Hematopoietic multipotent progenitor cell treated with erythropoietin and hydrocortisone succinate and interleukin-3 and kit ligand, for 17 days (in vitro differentiated cells): ENCODE results near the gene WDR91.

Experiments used
- DNase-seq: peaks from one replicate; pipeline ENCODE4 v3.0.0-alpha.2; 2015; ENCODE audit warnings: low spot score

WDR91 gene

GRCh38 chr7:135197906-135198655 lies 13.2 kb downstream of the WDR91 start:
- DNase-seq: no peak

DNA sequence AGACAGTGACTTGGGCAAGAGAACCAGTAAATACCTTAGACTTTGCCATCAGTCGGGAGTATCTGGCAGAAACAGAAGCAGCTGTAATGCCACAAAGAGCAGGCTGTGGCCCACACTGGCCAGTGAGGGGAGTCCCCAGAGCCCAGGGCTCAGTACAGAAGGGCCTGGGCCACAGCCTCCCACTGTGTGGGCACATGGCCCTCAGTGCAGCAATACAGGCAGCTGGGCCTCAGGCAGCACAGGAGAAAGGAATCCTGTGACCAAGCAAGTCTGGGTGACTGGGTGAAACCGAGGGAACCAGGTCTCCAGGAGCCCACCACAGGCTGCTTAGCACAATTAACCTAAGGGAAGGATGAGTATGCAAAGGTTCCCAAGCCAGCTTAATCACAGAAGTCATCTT lies 14.0 kb downstream of the WDR91 start:
- DNase-seq: no peak

DNA sequence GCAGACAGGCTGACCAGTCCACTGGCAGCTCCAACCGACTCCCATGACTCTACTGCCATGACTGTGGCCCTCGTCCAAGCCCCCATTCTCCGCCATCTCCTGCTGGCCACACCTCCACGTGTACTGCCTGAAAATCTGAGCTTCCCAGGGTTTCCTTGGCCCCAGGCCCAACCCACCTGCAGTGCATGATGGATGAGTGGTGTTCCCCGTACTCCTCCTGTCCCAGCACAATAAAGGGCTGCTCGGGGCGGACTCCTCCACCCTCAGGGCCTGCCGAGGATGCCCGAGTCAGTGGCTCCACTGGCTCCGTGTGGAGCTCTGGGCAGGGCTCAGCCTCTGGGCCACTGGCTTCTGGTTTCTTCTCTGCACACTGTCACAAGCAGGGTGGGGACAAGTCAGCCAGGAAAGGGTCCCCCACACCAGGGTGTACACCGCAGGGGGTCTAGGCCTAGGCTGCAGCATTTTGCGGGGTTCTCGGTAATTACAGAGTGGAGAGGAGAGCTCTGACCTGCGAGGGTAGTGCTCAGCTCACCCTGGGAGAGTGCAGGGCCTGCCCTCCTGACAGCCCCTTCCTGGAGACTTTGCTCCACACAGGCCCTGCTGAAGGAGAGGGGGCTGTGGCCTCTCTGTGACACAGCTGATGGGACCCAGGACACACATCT lies 15.2 kb downstream of the WDR91 start:
- DNase-seq: no peak

DNA sequence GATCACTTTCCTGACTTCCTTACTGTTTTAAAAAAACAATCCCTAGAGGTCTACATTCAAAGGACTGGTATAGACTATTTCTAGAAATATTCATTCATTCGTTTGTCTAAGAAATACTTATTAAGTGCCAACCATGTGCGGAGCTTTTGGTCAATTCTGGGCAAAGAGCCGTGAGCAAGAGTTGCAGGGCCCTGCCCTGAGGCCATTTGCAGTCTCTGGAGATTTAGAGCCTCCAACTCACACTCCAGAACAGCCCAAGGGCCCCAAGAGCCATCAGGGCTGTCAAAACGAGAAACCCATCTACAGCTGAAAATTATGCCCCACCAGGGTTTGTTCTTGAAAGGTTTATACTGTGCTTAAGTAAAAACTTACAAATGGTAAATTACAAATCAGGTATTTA lies 16.2 kb downstream of the WDR91 start:
- DNase-seq: no peak

GRCh38 chr7:135194494-135195095 lies 16.7 kb downstream of the WDR91 start:
- DNase-seq: no peak

- DNase-seq: no peak
These were observed 17.7 kb downstream of the WDR91 start for GRCh38 chr7:135193615-135194081.

- DNase-seq: no peak
These were observed 18.3 kb downstream of the WDR91 start for GRCh38 chr7:135192914-135193536.

GRCh38 chr7:135190703-135191102 lies 20.6 kb downstream of the WDR91 start:
- no peak for DNase-seq

GRCh38 chr7:135189961-135190360 lies 21.4 kb downstream of the WDR91 start:
- DNase-seq: no peak

- DNase-seq: no peak
These were observed 22.1 kb downstream of the WDR91 start for GRCh38 chr7:135189221-135189662.

GRCh38 chr7:135188298-135188984 lies 22.9 kb downstream of the WDR91 start:
- DNase-seq: no peak

GRCh38 chr7:135186841-135187253 lies 24.5 kb downstream of the WDR91 start:
- DNase-seq: no peak

GRCh38 chr7:135186261-135186540 lies 25.1 kb downstream of the WDR91 start:
- DNase-seq: no peak

GRCh38 chr7:135185471-135186260 lies 25.7 kb downstream of the WDR91 start:
- no peak for DNase-seq

GRCh38 chr7:135184254-135184841 lies 27.0 kb downstream of the WDR91 start:
- DNase-seq: no peak

GRCh38 chr7:135183478-135183877 lies 27.8 kb downstream of the WDR91 start:
- no peak for DNase-seq

DNA sequence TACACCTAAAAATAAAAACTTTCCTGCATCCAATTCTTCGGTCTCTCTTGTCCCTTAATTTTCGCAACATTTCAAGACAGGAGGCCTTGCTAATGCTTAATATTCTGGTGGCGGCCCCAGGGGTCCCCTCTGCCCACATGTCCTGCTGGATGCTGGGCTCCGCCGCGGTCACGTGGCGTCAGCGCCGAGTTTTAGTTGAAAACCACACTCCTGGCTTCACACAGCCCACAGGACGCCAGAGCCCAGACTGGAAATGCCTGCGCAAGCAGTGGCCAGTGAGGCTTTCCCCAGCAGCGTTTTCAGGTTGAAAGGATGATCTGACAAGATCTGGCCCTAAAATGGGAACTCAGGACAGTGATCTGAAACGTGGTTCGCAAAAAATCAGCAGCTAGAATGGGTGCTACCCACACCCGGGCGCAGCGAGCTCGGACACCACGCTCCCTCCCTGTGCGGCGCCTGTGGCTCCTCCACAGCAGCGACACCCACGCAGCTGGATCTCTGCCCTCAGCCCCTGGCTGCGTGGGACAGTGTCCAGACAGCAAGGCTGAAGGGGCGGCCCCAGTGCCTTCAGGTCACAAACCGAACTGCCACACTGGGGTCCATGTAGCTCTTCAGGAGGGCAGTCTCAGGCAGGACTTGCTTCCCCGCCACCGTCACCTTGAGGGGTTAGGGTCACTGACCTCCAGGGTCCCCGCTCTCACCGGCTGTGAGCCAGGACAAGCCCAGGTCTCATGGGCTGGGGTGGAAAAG lies 29.2 kb downstream of the WDR91 start:
- no peak for DNase-seq

DNA sequence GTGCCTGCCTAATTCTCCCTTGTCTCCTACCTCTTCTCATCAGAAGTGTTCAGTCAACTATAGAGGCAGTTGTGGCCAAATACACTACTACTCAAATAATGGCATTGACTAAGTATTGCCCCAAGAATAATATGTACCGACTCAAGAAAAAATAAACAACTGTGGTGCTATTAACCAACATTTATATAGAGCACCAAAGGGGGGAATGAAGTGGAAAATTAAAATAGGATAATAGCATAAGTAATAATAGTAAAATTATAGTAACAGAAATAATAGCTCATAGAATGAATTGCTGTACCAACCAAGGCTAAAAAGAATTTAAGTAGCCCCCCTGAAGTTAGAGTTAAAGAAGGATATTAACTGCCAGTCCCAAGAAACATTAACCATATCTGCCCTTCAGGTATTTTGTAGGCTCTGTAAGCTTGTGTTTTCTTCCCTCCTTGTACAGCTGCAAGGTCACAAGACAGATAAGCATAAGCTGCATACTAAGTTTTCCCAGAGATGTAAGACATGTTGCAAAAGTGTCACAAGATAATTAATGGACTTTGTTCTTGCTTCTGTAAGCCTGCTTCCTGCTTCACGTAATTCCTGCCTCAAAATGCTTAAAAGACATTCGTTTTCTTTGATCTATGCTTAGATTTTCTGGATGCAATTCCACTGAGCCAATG lies 29.9 kb downstream of the WDR91 start:
- no peak for DNase-seq

- DNase-seq: no peak
These were observed 31.2 kb downstream of the WDR91 start for GRCh38 chr7:135180122-135180521.
